ENCODE results near the gene CHAF1A.

Gene CHAF1A

GRCh38 chr19:4431808-4432674 lies 29.6 kb downstream of the CHAF1A start:
- no peak overlapping the region for H3K27ac ChIP-seq

GRCh38 chr19:4432918-4433506 lies 30.6 kb downstream of the CHAF1A start:
- H3K27ac ChIP-seq: no peak overlapping the region

More at GRCh38 chr19:4431808-4432674, 29.6 kb downstream of the CHAF1A start:
- no peak for TF ChIP-seq CTCF (IDR thresholded peaks at IDR 0.05)

GRCh38 chr19:4434391-4434790 lies 32.0 kb downstream of the CHAF1A start:
- no peak overlapping the region for H3K27ac ChIP-seq
- TF ChIP-seq ZFX (IDR thresholded peaks at IDR 0.05; ENCODE audit: borderline replicate concordance) (no peak), CTCF (IDR thresholded peaks at IDR 0.05) (no peak)

More at GRCh38 chr19:4432918-4433506, 30.6 kb downstream of the CHAF1A start:
- TF ChIP-seq CTCF (IDR thresholded peaks at IDR 0.05) (no peak), ZFX (IDR thresholded peaks at IDR 0.05; ENCODE audit: borderline replicate concordance) (no peak)

- TF ChIP-seq CTCF (IDR thresholded peaks at IDR 0.05): no peak
- no peak overlapping the region for H3K27ac ChIP-seq
These were observed 33.8 kb downstream of the CHAF1A start for GRCh38 chr19:4436231-4436630.

- TF ChIP-seq ZFX (IDR thresholded peaks at IDR 0.05; ENCODE audit: borderline replicate concordance) (no peak), CTCF (IDR thresholded peaks at IDR 0.05) (no peak)
- H3K27ac ChIP-seq: no peak overlapping the region
These were observed 34.7 kb downstream of the CHAF1A start for GRCh38 chr19:4437103-4437502.

- TF ChIP-seq CTCF (IDR thresholded peaks at IDR 0.05): no peak
- no peak for TF ChIP-seq ZFX (IDR thresholded peaks at IDR 0.05; ENCODE audit: borderline replicate concordance)
These were observed 36.8 kb downstream of the CHAF1A start for GRCh38 chr19:4439243-4439642.

More at GRCh38 chr19:4439243-4439642, 36.8 kb downstream of the CHAF1A start:
- no peak overlapping the region for H3K27ac ChIP-seq

Data from 22Rv1 (cell line).